Hindlimb muscle (tissue), 1 donor: ENCODE data around the gene RBMX2. TPM values are rescaled to one million over a fixed set of nuclear protein-coding genes. Genes with fewer than 3 reads are reported as not detected.
"Not testable (repeated sequence)": the region's sequence is repeated elsewhere in the genome, so short reads cannot be mapped to it uniquely, and the experiment has no call there.

Source experiments
- DNase-seq: peaks from one replicate; pipeline ENCODE4 v3.0.0-alpha.2; 2013
- polyA plus RNA-seq: library from polyadenylated mRNA; unstranded; fragments of 120-200 nt; gene quantifications from one replicate; pipeline ENCODE4 v1.2.1, GENCODE V29; 2013; ENCODE audit not compliant: insufficient read length

Gene RBMX2, protein sequence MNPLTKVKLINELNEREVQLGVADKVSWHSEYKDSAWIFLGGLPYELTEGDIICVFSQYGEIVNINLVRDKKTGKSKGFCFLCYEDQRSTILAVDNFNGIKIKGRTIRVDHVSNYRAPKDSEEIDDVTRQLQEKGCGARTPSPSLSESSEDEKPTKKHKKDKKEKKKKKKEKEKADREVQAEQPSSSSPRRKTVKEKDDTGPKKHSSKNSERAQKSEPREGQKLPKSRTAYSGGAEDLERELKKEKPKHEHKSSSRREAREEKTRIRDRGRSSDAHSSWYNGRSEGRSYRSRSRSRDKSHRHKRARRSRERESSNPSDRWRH
- polyA plus RNA-seq = 20.7 TPM

DNA sequence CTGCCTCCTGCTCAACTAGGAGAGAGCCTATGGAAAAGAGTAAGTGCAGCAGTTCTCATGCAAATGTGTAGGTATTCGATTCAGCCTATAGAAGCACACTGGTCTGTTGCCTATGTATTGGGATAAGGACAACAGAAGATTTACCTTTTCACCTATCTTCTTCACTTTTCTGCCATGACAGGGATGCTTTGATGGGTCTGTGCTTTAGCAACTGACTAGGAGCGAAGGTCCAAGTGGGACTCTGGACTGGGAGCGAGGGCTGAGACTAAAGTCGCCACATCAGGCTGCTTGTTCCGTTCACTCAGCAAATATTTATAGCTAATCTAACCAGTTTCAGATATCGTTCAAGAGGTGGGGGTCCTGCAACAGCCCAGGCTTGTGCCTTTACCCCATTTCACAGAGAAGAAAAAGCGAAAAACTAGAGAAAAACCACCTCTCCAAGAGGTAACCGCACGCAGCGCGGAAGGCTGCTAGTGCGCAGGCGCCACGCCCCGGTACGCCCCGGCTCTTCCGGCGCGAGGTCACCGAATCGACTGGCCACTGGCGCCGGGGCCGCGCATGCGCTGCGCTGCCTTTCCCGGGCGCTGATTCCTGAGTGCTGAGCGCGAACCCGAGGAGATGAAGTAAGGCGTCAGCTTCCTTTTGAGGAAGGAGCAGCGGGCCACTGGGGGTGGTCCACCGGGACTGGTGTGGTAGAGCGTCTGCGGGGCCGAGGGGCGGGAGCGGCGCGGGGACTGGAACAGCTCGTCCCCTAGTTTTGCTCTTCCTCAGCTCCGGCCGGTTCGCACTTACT lies at the start of gene RBMX2:
Gene RBMX2, plus strand, starts transcription at position 573 of the 793 bp plus-strand sequence. Its CDS starts 46 bp downstream, at position 619.
- DNase-seq = peak; percentile 84

DNA sequence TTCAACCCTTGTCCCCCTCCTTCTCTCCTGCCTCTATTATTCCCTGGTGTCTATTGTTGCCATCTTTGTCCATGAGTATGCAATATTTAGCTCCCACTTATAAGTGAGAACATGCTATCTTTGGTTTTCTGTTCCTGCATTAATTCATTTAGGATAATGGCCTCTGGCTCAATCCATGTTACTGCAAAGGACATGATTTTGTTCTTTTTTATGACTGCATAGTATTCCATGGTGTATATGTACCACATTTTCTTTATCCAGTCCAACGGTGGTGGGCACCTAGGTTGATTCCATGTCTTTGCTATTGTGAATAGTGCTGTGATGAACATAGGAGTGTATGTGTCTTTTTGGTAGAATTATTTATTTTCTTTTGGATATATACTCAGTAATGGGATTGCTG lies 49.7 kb upstream of the RBMX2 start:
- not testable (repeated sequence) for DNase-seq

DNA sequence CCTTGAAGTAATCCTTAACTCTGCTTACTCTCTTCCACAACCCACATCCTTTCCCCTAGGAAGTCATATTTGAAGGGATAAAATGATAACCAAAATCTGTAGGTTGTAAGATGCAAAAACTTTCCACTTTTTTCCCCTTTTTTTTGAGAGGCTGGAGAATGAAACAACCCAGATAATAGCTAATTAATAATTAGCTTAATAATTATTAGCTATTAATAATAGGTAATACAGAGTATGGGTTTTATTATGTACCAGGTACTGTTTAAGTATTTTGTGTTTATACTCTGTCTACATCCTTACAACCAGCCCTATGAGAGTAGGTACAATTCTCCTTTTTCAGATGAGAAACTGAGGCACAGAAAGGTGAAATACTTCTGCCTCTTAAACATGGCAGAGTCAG lies 25.7 kb upstream of the RBMX2 start:
- DNase-seq = no peak

DNA sequence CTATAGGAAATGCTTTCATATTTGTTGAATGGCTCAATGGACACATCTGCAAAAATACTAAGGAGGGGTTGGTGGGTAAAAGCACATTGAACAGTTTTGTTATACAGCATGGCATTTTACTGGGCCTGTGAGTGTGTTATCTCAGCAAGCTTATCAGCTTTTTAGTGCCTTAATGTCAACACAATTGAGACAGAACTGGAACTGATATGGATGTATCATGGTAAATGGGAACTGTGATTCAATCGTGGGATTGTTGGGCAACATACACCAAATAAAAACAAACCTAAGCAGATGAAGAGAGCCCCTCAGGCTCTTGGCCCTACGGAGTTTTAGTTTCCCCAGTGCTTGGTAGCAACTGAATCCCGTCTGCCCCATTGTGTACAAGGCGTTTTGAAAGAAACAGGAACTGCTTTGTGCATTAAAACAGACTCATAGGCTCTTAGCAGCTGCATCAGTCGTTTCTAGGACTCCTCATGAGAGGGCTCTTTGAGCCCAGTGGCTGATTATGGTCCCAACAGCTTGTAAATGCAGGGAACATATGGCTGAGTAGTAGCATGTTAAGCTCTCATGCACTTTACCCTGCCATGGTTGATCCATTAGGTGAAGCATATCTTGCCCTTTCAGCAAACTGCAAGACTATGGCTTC lies 23.6 kb upstream of the RBMX2 start:
- no peak for DNase-seq

DNA sequence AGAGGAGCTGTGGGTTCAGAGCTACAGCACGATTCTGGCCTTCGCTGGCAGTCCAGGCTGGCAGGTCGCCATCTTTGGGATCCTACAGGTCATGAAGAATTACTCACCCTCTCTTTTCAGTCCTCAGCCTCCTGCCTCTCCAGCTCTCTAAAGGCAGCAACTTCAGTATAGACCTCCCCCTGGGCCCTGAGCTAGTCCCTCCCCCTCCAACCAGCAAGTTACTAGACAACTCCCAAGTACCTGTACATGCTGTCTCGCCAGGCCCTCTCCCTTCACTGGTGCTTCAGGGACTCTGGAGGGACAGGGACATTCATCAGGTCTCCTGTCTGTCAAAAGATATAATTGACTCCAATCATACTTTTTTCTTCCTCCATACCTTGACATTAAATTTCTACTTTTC lies 16.3 kb upstream of the RBMX2 start, which contains the start of gene GPR119:
Gene GPR119, minus strand, starts transcription at position 155 of the 400 bp plus-strand sequence. CDS start 227 bp downstream, outside the sequence.
- DNase-seq = no peak

DNA sequence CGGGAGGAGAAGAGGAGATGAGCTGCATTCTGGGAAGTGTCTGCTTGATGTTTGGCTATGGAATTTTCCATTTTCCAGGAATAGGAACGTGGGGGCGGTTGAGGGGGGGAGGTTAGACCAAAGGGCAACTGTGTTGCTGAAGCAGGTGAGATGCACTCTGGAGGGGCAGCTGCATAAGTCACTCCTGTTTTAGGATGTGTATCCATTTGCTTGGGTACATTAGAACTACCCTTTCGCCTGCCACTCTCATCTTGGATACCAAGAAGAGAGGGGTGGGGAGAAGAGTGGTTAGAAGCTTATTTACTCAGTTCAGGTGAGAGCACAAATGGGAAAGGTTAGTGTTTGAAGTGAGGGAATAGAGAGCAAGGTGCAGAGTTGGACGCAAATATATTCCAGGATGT lies 15.4 kb upstream of the RBMX2 start:
- no peak for DNase-seq

DNA sequence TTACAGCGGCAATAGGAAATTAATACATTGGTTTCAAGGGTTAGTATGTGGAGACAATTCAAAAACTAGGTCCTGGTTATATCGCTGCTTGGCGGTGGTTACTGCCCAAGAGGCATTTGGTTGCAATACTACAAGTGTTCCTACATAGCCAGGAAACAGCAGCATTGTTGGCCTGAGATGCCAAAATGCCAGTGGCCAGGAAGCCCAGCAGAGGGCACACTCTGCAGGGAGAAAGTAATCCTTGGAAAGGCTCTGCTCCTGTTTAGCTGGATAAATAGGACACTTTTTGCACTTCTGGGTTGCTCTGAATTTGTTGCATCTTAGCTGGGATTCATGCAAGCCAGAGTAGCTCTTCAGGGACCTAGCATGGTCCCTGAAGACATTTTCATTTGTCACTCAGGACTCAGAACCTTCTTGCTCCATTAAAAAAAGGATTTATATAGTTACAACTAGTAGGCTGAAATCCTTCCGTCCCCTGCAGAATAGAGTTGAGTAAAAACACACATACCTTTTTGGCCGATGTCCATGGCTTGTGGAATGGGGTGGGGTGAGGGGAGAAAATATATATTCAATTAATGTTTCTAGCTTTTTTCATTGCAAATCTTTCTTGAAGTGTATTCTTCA lies 8.2 kb upstream of the RBMX2 start:
- no peak for DNase-seq

DNA sequence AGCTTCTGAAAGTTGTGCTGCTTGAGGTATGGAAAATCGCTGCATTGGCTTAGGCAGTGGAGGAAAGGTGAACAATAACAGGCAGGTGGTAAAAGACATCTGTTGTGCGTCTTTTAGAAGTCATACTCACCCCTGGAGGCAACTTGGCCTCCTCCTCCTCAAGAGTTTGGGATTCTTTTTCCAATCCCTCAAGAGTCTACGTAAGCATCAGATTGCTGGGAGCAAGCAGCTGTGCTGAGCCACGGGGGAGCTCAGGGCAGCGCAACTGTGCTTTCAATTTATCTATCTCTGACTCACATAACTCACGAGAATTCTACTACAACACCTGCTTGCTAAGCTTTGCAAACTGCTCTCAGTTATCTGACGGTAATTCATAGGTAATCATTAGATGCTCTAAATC lies 6.4 kb upstream of the RBMX2 start:
- no peak for DNase-seq

DNA sequence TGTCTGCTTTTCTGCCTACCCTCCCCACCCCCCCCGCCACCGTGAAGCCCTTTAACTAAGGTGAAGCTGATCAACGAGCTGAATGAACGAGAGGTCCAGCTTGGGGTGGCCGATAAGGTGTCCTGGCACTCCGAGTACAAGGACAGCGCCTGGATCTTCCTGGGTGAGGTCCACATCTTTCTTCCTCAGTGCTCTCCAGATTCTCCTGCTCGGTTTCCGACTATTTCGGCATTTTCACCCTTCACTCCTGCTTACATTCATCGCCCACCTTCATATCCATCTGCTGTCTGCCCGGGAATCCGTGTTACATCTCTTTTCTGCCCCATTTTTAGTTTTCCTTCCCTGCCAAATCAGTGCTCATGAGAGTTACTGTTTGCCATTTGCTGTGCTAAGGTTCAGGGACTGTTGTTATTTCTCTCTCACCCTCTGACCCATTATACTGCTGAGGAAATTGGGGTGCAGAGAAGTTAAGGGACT lies 459 bp downstream of the RBMX2 start:
- no peak for DNase-seq

DNA sequence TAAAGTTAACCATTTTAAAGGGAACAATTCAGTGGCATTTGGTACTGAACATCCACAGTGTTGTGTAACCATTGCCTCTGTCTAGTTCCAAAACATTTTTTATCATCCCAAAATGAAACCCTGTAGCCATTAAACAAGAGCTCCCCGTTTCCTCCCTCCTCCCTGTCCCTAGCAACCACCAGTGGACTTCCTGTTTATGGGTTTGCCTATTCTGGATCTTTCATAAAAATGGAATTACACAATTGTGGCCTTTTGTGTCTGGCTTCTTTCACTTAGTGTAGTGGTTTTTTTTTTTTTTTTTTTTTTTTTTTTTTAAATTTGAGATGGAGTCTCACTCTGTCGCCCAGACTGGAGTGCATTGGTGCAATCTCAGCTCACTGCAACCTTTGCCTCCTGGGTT lies 11.6 kb downstream of the RBMX2 start:
- DNase-seq = no peak

DNA sequence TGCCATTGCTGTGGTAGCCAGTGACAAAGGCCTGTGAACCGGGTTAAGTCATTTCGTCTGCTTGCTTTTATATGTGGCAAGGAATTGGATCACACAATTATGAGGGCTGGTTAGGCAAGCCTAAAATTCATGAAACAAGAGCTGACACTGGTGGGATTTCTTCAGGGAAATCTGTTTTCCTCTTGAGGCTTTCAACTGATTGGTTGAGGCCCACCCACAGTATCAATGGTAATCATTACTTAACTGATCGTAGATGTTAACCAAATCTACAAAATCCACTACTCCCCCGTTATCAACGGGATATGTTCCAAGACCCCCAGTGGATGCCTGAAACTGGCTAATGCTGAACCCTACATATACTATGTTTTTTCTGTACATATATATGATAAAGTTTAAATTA lies 13.0 kb downstream of the RBMX2 start:
- DNase-seq = no peak

DNA sequence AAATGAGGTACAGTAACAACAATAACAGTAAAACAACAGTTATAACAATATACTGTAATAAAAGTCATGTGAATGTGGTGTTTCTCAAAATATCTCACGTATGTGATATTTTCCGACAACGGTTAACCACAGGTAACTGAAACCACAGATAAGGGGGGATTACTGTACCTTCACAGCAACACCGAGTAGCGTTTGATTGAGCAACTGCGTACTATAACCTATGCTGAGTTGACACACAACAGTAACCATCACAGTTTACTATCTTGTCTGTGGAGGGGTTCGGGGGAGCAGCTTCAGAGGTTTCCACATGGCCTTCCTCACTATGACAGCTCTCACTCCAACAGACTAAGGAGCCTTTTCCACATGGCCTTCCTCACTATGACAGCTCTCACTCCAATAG lies 13.4 kb downstream of the RBMX2 start:
- DNase-seq = no peak

DNA sequence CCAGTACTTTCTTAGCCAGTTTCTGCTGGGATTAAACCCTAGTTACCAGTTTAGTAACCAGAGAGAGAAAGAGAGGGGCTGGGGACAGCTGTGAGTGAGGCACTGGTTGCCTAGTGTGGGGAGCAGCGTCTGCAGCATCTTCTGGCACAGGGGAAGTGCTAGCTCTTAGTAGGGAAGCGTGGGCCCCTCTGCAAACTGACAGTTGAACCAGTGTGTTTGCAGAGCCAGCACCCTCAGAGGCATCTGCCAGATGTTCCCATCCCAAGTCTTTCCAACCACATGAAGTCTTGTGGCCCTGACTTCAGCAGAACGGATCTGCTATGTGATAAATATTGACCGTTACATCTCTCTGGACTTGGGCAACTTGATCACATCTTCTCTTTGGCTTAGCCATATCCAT lies 15.0 kb downstream of the RBMX2 start:
- no peak for DNase-seq

DNA sequence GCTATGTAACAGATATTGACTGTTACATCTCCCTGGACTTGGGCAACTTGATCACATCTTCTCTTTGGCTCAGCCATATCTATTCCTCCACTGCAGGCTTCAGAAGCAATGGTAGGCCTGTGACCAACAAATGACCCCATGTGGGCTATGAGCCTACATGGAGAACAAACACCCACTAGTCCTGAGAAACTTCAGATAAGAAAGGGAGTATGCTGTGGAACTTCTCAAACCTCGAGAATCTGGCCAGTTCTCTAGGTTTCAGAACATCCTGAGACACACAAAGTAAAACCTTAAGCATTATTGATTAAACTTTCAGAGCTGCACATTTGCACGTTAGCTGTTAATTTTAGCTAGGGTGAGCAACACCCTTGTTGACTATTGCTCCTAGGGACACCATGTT lies 16.3 kb downstream of the RBMX2 start:
- DNase-seq = no peak

DNA sequence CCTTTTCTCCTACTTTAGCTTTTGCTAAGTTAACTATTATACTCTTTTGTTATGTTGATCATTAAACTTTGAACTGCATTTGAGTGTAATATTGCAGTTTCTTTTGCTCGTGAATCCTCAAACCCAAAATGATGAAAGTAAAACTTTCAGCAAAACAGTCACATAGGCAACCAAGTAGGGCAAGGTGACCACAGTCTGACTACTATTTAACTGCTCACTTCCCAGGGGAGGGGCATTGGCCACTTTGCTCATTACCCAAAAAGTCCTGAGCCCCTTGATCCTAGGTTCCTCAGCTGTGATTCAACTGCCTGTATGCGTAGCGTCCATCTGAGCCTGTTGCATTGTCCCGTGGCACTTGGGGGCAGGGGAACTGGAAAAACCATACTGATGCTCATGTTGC lies 17.0 kb downstream of the RBMX2 start:
- no peak for DNase-seq

DNA sequence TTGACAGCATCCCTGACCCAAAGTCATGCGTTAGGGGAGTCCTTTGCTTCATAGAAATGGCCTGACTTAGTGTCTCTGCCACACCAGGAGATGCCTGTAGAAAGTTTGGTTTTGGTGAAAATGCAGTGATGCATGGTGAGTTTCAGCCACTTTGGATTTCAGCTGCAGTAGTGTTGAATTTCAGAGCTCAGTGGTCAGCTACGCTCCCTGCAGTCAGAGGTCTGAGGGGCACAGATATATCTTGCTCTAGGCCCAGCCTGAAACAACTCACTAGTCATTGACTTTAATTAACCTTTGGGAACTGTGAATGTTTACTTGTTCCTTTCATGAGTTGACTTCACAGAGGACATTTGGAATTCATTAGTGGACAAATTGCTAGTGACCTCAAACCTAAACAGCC lies 17.5 kb downstream of the RBMX2 start:
- DNase-seq = no peak

DNA sequence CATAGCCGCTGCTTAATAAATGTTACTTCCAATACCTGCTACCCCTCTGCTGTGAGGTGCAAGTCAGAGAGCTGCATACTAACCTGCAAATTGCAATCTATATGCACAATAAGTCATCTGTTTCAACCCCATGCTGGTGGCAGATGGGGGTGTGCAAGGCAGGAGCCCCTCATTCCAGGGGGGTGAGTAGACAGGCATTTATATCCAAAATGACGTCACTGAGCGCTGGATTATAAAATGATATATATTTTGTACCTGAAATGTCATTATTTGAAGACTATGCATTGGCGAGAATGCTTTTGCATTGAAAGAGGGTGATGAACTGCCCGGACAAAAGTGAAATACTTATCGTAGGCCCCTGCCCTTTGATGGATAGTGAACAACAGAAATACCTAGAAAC lies 24.7 kb downstream of the RBMX2 start:
- no peak for DNase-seq

DNA sequence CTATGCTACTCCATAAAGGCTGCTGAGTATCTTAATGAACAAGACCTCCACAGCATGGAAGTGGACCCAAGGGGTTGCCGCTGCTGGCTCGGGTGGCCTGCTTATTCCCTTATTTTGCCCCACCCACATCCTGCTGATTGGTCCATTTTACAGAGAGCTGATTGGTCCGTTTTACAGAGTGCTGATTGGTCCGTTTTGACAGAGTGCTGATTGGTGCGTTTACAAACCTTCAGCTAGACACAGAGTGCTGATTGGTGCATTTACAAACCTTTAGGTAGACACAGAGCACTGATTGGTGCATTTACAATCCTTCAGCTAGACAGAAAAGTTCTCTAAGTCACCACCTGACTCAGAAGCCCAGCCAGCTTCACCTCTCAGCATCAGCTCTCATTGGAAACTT lies 27.4 kb downstream of the RBMX2 start:
- DNase-seq = not testable (repeated sequence)

DNA sequence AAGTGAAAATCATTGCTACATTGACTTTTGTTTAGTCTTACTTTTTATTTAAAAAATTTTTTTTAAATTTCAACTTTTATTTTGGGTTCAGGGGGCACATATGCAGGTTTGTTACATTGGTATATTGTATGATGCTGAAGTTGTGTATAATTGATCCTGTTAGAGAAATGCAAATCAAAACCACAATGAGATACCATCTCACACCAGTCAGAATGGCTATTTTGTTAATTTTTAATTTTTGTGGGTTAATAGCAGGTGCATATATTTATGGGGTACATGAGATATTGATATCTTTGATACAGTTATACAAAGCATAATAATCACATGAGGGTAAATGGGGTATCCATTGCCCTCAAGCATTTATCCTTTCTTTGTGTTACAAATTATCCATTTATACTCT lies 34.1 kb downstream of the RBMX2 start:
- DNase-seq = no peak

DNA sequence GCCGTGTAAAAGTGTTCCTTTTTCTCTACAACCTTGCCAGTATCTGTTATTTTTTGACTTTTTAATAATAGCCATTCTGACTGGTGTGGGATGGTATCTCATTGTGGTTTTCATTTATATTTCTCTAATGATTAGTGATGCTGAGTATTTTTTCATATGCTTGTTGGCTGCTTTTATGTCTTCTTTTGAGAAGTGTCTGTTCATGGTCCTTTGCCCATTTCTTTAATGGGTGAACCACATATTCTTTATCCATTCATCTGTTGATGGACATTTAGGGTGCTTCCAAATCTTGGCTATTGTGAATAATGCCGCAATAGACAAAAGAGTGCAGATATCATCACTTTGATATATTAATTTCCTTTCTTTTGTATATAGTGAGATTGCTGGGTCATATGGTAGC lies 36.2 kb downstream of the RBMX2 start:
- DNase-seq = not testable (repeated sequence)

DNA sequence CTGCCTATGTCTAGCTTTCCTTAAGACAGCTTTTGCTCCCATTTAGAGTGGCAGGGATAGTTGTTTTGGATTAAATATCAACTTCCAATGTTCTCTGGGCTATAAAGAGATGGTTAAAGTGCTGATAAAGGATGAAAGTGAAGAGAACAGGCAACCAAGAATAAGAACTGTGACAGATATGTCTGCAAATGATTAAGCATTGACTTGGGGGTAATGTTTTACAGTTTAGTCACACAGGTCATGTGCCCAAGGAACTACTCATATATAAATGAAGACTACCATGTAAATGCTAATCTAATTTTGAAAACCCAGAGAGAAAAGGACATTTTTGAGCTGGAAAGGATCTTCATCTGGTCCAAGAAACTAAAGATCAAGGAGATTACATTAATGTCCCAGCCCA lies 42.1 kb downstream of the RBMX2 start:
- DNase-seq = no peak

DNA sequence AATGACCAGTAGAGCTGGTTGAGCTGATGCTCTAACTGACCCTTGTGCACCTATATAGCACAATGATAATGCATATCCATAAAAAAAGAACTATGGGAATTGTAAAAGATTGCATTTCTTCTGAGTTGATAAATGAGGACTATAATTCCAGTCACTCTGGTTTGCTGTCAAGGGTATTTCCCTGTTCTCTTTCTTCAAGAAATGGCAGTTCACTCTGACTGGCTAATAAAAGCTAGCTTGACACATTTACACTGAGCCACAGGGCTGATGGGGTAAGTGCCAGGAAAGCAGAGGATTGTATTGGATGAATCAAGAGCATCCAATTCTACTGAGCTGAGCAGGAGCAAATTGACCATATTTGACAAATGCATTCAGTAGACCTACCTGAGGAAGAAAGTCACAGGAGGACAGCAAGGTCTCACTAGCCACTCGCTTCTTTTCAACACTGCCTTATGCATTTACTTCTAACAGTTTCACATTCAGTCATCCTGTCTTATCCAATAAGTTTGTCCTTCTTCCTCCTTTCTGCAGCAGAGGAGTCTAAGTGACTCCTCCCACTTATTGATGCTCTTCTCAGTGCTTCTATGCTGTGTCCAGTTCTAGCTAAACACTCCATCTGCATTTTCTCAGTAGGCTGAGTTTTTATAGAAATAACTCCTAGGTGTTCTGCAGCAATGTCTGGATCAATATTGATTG lies 43.0 kb downstream of the RBMX2 start:
- DNase-seq = no peak
